GM19035 (cell line): ENCODE results near the gene PHLPP1.

Source experiments
- ATAC-seq: cut with Tn5 transposase; IDR thresholded peaks from one replicate; pipeline ENCODE4 v1.9.1; 2021; ENCODE audit not compliant: unreplicated experiment

The PHLPP1 gene

DNA sequence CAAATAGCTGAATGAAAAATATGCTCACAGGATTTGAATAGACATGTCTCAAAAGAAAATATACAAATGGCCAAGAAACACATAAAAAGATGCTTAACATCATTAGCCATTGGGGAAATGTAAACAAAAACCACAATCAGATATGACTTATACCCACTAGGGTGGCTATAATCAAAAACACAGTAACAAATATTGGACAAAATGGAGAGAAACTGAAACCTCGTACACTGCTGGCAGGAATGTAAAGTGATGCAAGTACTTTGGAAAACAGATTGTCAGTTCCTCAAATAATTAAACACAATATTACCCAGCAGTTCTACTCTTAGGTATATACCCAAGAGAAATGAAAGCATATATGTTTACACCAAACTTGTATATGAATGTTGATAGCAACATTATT lies 213.0 kb downstream of the PHLPP1 start:
- ATAC-seq, result no peak

GRCh38 chr18:62933261-62933887 lies 218.0 kb downstream of the PHLPP1 start:
- no peak for ATAC-seq

GRCh38 chr18:62935994-62936393 lies 220.7 kb downstream of the PHLPP1 start:
- no peak for ATAC-seq

- ATAC-seq, result no peak
These were observed 221.7 kb downstream of the PHLPP1 start for GRCh38 chr18:62937065-62937464.

DNA sequence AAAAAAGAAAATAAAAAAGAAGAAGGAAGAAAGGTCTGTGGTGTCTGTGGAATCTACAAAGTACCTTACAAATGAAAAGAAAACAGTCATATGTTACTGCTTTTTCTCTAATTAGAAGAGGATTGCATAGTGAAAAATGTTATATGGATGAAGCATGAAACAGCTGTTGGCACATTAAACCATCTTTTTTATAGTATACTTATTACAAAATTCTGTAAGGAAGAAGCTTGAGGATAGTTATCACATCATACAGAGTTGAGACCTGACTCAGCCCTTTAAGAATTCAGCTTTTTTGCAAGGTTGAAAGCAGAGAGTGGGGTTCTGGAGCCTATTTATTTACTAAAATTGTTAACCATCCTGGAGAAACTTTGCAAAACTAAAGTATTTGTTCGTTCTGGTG lies 222.7 kb downstream of the PHLPP1 start:
- ATAC-seq, result no peak

DNA sequence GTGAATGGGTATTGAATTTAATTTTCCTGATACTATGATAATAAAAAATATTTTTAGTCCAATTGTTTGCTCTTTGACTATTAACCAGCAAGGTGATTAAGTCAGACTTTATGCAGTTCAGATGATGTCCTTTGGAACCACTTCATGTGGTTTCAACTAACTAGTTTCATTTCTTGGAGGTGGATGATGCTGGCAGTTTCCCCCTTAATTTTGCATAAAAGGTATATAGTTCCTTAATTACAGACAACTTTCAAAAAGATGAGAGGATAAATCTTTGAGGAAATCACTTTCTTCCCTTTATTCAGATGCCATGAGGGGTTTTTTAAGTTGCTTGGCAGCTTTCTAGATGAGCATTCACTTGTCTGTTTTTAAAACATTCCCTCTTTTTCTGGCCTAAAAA lies 223.1 kb downstream of the PHLPP1 start:
- no peak for ATAC-seq

DNA sequence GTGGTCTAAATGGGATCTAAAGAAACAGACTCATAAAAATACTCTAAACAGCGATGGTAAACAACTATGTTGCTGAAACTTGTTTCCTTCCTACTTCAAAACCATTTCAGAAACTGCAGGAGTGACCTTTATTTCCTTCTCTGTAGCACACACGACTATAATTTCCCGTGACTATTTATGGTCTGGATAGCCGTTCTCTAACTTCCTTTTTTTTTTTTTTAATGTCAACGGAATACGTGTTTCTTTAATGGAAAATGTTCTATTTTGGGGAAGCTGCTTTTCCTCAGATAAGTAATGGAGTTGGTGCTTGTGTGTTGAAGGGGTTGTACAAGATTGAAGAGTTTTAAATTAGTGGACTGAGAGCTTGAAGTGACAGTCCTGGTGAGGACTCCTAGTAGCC lies 224.1 kb downstream of the PHLPP1 start:
- ATAC-seq, result no peak

DNA sequence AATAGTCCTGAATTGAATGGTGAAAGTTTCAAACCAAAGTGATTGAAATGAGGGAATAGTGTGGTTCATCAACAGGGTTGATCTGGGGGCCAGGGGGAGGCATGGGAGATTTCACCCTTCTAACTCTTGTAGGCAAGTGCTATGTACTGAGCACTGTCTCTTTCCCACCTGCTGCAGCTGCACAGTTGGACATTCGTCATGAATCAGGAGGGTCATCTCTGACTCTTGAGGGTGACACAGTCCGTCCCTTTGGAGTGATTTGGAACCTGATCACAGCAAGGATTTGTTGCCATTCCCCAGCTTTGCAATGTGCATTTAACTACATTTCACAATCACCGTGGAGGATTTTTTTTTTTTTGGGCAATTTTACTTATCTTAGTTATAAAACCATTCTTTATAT lies 224.6 kb downstream of the PHLPP1 start:
- ATAC-seq, result no peak

GRCh38 chr18:62942578-62942977 lies 227.2 kb downstream of the PHLPP1 start:
- ATAC-seq, result no peak

GRCh38 chr18:62944454-62944853 lies 229.1 kb downstream of the PHLPP1 start:
- ATAC-seq, result no peak

GRCh38 chr18:62948788-62949187 lies 233.4 kb downstream of the PHLPP1 start:
- ATAC-seq, result no peak

DNA sequence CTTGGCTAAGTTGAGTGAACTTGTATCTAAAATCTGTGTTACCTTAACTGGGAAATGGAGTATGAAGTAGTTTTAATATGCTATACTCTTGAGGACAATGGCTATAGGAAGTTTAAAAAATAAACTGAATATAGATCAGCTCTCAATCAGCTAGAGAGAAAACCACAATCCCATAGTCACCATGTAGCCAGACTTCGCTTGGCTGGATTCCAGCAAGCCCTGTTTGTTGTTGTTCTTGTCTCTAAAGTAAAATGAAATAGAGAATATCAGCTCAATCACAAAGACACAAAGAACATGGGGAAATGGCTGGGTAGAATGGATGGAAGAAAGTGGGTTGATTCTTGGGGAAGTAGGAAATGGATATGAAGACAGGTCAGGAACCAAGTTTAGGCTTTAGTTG lies 234.9 kb downstream of the PHLPP1 start:
- no peak for ATAC-seq

DNA sequence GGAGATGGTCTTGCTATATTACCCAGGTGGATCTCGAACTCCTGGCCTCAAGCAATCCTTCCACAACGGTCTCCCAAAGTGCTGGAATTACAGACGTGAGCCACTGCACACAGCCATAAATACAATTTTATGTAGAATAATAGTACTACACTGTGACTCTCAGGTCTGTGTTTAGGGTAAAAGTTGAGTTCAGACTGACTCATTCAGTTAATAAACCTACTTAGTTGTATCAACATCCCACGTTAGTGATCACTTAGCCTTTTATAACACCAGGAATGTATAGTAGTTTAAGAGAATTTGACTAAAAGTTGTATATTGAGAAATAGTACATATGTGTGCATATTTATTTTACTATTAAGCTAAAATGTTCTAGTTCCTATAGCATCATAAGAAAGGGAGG lies 237.5 kb downstream of the PHLPP1 start:
- ATAC-seq, result no peak

DNA sequence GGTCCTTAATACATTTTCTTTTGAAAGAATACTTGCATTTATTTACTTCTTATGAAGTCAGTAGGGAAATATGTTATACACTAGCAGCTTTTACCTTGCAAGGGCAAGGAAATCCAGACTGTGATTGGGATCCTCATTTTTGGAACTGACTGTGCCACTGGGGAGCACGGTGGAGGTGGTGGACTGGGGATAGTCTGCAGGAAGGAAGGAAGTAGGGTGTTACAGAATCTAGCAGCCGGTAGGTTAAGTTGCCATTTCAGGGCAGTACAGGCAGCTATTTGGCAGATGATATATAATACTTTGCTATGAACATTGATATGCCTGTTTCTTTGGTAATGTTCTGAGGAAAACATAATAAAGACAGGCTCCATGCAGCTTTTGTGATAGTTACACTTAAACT lies 238.3 kb downstream of the PHLPP1 start:
- ATAC-seq, result no peak

GRCh38 chr18:62954366-62954765 lies 239.0 kb downstream of the PHLPP1 start:
- no peak for ATAC-seq

- ATAC-seq, result no peak
These were observed 242.6 kb downstream of the PHLPP1 start for GRCh38 chr18:62957885-62958472.

GRCh38 chr18:62959481-62959880 lies 244.1 kb downstream of the PHLPP1 start:
- no peak for ATAC-seq

DNA sequence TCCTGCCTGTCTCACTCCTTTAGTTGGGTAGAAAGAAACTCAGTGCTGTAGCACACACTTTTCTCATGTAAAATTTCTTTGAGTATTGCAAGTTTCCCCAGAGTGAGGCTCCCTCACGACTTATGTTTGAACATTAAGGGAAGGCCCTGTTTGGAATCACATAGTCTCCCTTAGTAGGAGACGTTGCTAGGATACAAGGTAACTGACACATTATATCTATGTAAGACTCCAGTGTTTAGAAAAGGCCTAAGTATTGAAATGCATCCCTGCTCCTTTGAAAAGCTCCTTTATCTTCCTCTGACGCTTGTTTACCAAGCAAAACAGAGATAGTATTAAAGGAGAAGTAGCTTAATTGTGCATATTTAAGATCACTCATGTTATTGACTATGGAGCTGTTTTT lies 248.2 kb downstream of the PHLPP1 start:
- no peak for ATAC-seq

DNA sequence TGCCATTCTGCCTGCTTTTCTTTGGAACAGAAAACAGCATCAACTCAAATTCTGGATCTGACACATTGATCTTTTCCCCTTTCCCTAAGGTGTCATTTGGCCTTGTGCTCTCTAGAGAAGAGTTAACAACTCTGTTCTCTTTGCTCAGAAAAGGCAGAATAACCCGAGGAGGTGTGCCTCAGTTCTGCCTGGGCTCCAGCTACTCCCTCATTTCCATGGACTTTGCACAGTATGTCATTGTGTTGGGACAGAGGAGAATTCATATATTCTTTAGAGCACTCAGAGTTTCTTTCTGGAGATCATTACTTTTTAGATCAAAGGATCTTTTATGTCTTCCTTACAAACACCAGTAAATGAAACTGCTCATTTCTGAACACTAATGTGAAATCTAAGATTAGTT lies 249.1 kb downstream of the PHLPP1 start:
- ATAC-seq, result no peak

GRCh38 chr18:62967089-62967488 lies 251.7 kb downstream of the PHLPP1 start:
- no peak for ATAC-seq

DNA sequence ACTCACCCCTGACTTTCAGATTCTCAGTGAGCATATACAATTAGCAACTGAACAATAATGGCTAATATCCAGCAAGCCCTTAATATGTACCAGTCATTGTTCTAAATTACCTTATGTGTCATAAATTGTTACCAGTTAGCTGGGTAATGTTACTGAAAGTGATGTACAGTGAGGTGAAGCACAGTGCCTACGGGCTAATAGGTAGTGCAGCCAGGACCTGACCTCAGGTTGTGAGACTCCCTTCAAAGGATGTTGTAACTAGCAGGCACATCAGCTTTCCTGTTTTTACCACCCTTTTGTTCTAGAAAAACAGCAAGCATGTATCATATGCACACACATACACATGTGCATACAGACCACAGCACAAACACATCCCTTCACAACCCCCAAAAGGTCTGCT lies 258.3 kb downstream of the PHLPP1 start:
- ATAC-seq, result no peak

DNA sequence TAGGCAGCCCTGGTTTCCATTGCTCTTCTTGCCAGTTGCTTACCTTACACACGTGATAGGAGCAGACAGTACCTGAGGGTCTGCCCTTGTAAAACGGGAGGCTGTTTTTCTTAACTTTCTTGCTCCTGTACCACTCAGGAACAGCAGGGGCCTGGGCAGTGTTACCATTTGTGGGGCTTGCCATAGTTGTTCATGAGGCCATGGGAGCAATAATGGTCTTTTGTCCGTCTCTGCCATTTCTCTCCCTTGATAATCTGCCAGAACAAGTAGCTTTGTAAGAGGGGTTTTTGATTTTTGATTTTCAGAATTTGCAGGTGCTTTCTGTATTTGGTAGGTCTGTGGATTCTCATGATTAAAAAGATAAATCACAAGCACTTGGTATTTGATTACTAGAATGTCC lies 259.0 kb downstream of the PHLPP1 start:
- no peak for ATAC-seq
